Ectodermal cell (in vitro differentiated cells): Measurements from ENCODE around the gene CA4.

ENCODE experiments used
- H3K27ac ChIP-seq: 2 replicates; pipeline ENCODE4 v1.7.0; 2013; ENCODE audit warnings: mild to moderate bottlenecking, low read depth, low read length; ENCODE audit not compliant: insufficient read depth, poor library complexity, severe bottlenecking
- H3K27me3 ChIP-seq: 2 replicates; pipeline ENCODE4 v1.7.0; 2013; ENCODE audit warnings: mild to moderate bottlenecking, low read length; ENCODE audit not compliant: insufficient read depth, control insufficient read depth, poor library complexity, severe bottlenecking
- H3K36me3 ChIP-seq: one replicate; pipeline ENCODE4 v1.7.0; 2013; ENCODE audit warnings: low read length; ENCODE audit not compliant: control insufficient read depth, insufficient read depth
- H3K4me1 ChIP-seq: one replicate; pipeline ENCODE4 v1.7.0; 2013; ENCODE audit warnings: low read length; ENCODE audit not compliant: control insufficient read depth, insufficient read depth
- H3K4me3 ChIP-seq: 2 replicates; pipeline ENCODE4 v1.7.0; 2013; ENCODE audit warnings: low read depth, low read length, control low read depth; ENCODE audit not compliant: insufficient read depth
- H3K9me3 ChIP-seq: 2 replicates; pipeline ENCODE4 v1.7.0; 2013; ENCODE audit warnings: mild to moderate bottlenecking, low read length, moderate library complexity; ENCODE audit not compliant: control insufficient read depth
- whole genome bisulfite sequencing, 2 experiments: methylation state at CpG; one replicate each; pipeline ENCODE4 v1.1.7; 2013; ENCODE audit warnings: missing lambda C conversion rate in 2 of 2; 5-methylcytosine and 5-hydroxymethylcytosine counted together

Gene CA4

DNA sequence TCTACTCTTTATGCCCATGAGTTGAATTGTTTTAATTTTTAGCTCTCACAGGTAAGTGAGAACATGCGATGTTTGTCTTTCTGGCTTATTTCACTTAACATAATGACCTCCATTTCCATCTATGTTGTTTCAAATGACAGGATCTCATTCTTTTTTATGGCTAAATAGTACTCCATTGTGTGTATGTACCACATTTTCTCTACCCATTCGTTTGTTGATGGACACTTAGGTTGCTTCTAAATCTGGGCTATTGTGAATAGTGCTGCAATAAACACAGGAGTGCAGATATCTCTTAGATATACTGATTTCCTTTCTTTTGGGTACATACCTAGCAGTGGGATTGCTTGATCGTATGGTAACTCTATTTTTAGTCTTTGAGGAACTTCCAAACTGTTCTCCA is 19.3 kb upstream of the CA4 start:
- H3K36me3 ChIP-seq: no peaks in the 10 kb centered on the region
- H3K4me1 ChIP-seq: peaks cover 4% of the 10 kb centered on the region
- no peaks in the 10 kb centered on the region for H3K27me3 ChIP-seq
- H3K4me3 ChIP-seq: no peak overlapping the region
- WGBS, 2 experiments: 94 to 95% methylated on average over 3 of the region's 3 CpGs
- no peak overlapping the region for H3K27ac ChIP-seq
- no peaks in the 10 kb centered on the region for H3K9me3 ChIP-seq

GRCh38 chr17:60134396-60135150 is 15.2 kb upstream of the CA4 start:
- WGBS, 2 experiments: 20 to 25% methylated on average over 13 to 16 of the region's 16 CpGs
- Histone ChIP-seq H3K36me3 (no peaks in the 10 kb centered on the region), H3K27ac (no peak overlapping the region), H3K9me3 (no peaks in the 10 kb centered on the region), H3K4me1 (peaks cover 4% of the 10 kb centered on the region), H3K27me3 (peaks cover 35% of the 10 kb centered on the region), H3K4me3 (peak overlapping the region; percentile 76)

GRCh38 chr17:60135151-60135950 is 14.4 kb upstream of the CA4 start:
- Histone ChIP-seq H3K4me3 (peak overlapping the region; percentile 76), H3K27ac (no peak overlapping the region), H3K9me3 (no peaks in the 10 kb centered on the region), H3K4me1 (peaks cover 4% of the 10 kb centered on the region), H3K27me3 (peaks cover 42% of the 10 kb centered on the region), H3K36me3 (no peaks in the 10 kb centered on the region)
- 3 to 4% methylated on average over 54 of the region's 54 CpGs for WGBS, 2 experiments

GRCh38 chr17:60135951-60136666 is 13.7 kb upstream of the CA4 start:
- peaks cover 50% of the 10 kb centered on the region for H3K27me3 ChIP-seq
- no peak overlapping the region for H3K27ac ChIP-seq
- H3K4me3 ChIP-seq: peak overlapping the region; percentile 76
- peaks cover 4% of the 10 kb centered on the region for H3K4me1 ChIP-seq
- WGBS, 2 experiments: 85% methylated on average over 13 of the region's 13 CpGs
- no peaks in the 10 kb centered on the region for H3K36me3 ChIP-seq
- no peaks in the 10 kb centered on the region for H3K9me3 ChIP-seq

- H3K27me3 ChIP-seq: peaks cover 60% of the 10 kb centered on the region
Measured at GRCh38 chr17:60137731-60138130, 12.0 kb upstream of the CA4 start.

GRCh38 chr17:60138769-60139437 is 10.9 kb upstream of the CA4 start:
- H3K27ac ChIP-seq: no peak overlapping the region
- no peak overlapping the region for H3K4me3 ChIP-seq
- H3K36me3 ChIP-seq: no peaks in the 10 kb centered on the region
- H3K4me1 ChIP-seq: peaks cover 25% of the 10 kb centered on the region
- no peaks in the 10 kb centered on the region for H3K9me3 ChIP-seq
- peaks cover 60% of the 10 kb centered on the region for H3K27me3 ChIP-seq
- 72 to 76% methylated on average over 48 of the region's 48 CpGs for WGBS, 2 experiments

More at GRCh38 chr17:60137731-60138130, 12.0 kb upstream of the CA4 start:
- no peak overlapping the region for H3K27ac ChIP-seq
- no peaks in the 10 kb centered on the region for H3K36me3 ChIP-seq
- 75 to 82% methylated on average over 1 of the region's 1 CpG for WGBS, 2 experiments
- H3K9me3 ChIP-seq: no peaks in the 10 kb centered on the region
- no peak overlapping the region for H3K4me3 ChIP-seq
- peaks cover 14% of the 10 kb centered on the region for H3K4me1 ChIP-seq

GRCh38 chr17:60139438-60140285 is 10.1 kb upstream of the CA4 start:
- WGBS, 2 experiments: 24% methylated on average over 66 of the region's 66 CpGs

GRCh38 chr17:60141111-60142018 is 8.4 kb upstream of the CA4 start:
- peaks cover 65% of the 10 kb centered on the region for H3K27me3 ChIP-seq
- H3K27ac ChIP-seq: no peak overlapping the region
- no peaks in the 10 kb centered on the region for H3K9me3 ChIP-seq
- no peaks in the 10 kb centered on the region for H3K36me3 ChIP-seq
- WGBS, 2 experiments: 10 to 11% methylated on average over 50 to 52 of the region's 52 CpGs
- H3K4me3 ChIP-seq: peak overlapping the region; percentile 14
- H3K4me1 ChIP-seq: peaks cover 33% of the 10 kb centered on the region

More at GRCh38 chr17:60139438-60140285, 10.1 kb upstream of the CA4 start:
- Histone ChIP-seq H3K4me1 (peaks cover 28% of the 10 kb centered on the region), H3K36me3 (no peaks in the 10 kb centered on the region), H3K9me3 (no peaks in the 10 kb centered on the region), H3K27ac (no peak overlapping the region), H3K27me3 (peaks cover 64% of the 10 kb centered on the region), H3K4me3 (no peak overlapping the region)
